ENCODE measurements around the gene UBE2H. TPM values are rescaled to one million over a fixed set of nuclear protein-coding genes. Genes with fewer than 3 reads are reported as not detected.

Gene UBE2H
- total and polyA plus RNA-seq, 2 donors (not counting 1 experiment from before 2014, with no cell fraction given), result 23.3 to 54.1 TPM

GRCh38 chr7:129829737-129830631 lies 122.8 kb downstream of the UBE2H start:
- Histone ChIP-seq H3K9ac (ENCODE audit: low read length) (no peak overlapping the region), H2AFZ (ENCODE audit: insufficient read depth, low read depth, low read length, poor library complexity, severe bottlenecking) (peak overlapping the region; percentile 14)
- CTCF ChIA-PET, result interaction anchor here (0.6 to 9.3 kb wide), 26 partner anchors 8 to 1002 kb away, joined by 3 to 116 read pairs (median 4); no protein-coding TSS in a partner anchor

More at GRCh38 chr7:129829737-129830631, 122.8 kb downstream of the UBE2H start:
- whole genome bisulfite sequencing (ENCODE audit: insufficient coverage), result 36% methylated on average over 22 of the region's 22 CpGs
- Mint-ChIP-seq H3K4me3 (peak overlapping the region; percentile 74), H3K27ac (peak overlapping the region; percentile 59), H3K4me1 (peaks cover 15% of the 10 kb centered on the region), H3K27me3 (no peaks in the 10 kb centered on the region), H3K9me3 (ENCODE audit: insufficient read depth) (no peaks in the 10 kb centered on the region)
- intact Hi-C loops (cut with micrococcal nuclease), result loop anchor here (1.0 to 10.0 kb wide), 4 partner anchors 95 to 487 kb away; partner anchors contain the start of gene SMKR1
- Histone ChIP-seq H3K4me3 (ENCODE audit: control extremely low read depth in 1 of 5, extremely low read depth in 1 of 5, insufficient read depth in 1 of 5, low read depth in 2 of 5, low read length in 4 of 5) (peak overlapping the region in 2 of 5 experiments; percentile 17 to 22), H3K4me2 (replicated peaks; ENCODE audit: low read depth, low read length, poor library complexity, severe bottlenecking) (peak overlapping the region; percentile 64), H3K79me2 (ENCODE audit: control insufficient read depth, insufficient read depth, low read length) (peaks cover 4% of the 10 kb centered on the region), H3K27ac (ENCODE audit: low read length in 2 of 2) (no peak overlapping the region), H4K20me1 (ENCODE audit: control insufficient read depth, insufficient read depth, low read length, poor library complexity, severe bottlenecking) (peaks cover 9% of the 10 kb centered on the region), H3K9me3 (ENCODE audit: control extremely low read depth in 1 of 3, control insufficient read depth in 2 of 3, insufficient read depth in 1 of 3, low read length in 2 of 3) (peaks cover 0 to 3% (median 0%) of the 10 kb centered on the region in 3 donors), H3K27me3 (replicated peaks in 1 of 4; ENCODE audit: control extremely low read depth in 1 of 4, control insufficient read depth in 3 of 4, insufficient read depth in 4 of 4, low read length in 3 of 4) (no peaks in the 10 kb centered on the region), H3K4me1 (ENCODE audit: control insufficient read depth in 2 of 2, insufficient read depth in 2 of 2, low read length in 2 of 2) (peaks cover 11 to 20% of the 10 kb centered on the region in 2 donors), H3K36me3 (replicated peaks in 1 of 2; ENCODE audit: control extremely low read depth in 1 of 2, control insufficient read depth in 1 of 2, extremely low read depth in 1 of 2, insufficient read depth in 2 of 2, low read length in 1 of 2) (peaks cover under 1 to 11% of the 10 kb centered on the region in 2 experiments)
- DNase-seq (peak; percentile 76), ATAC-seq (ENCODE audit: low read depth) (peak; percentile 20)
- POLR2A ChIA-PET, result interaction anchor here (0.5 kb wide), 1 partner anchor 195 kb away, joined by 7 read pairs; no protein-coding TSS in a partner anchor
- TF ChIP-seq, protein P1, sequence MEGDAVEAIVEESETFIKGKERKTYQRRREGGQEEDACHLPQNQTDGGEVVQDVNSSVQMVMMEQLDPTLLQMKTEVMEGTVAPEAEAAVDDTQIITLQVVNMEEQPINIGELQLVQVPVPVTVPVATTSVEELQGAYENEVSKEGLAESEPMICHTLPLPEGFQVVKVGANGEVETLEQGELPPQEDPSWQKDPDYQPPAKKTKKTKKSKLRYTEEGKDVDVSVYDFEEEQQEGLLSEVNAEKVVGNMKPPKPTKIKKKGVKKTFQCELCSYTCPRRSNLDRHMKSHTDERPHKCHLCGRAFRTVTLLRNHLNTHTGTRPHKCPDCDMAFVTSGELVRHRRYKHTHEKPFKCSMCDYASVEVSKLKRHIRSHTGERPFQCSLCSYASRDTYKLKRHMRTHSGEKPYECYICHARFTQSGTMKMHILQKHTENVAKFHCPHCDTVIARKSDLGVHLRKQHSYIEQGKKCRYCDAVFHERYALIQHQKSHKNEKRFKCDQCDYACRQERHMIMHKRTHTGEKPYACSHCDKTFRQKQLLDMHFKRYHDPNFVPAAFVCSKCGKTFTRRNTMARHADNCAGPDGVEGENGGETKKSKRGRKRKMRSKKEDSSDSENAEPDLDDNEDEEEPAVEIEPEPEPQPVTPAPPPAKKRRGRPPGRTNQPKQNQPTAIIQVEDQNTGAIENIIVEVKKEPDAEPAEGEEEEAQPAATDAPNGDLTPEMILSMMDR (IDR thresholded peaks at IDR 0.05), result peak; percentile 90
- no peak for TF ChIP-seq EZH2 (IDR thresholded peaks at IDR 0.05; ENCODE audit: borderline replicate concordance, insufficient read depth, low read depth, low read length, poor library complexity, severe bottlenecking)
